ENCODE measurements around the gene OSGEP.

Gene OSGEP

GRCh38 chr14:20454516-20455354 lies at the start of gene OSGEP, which contains the start of gene APEX1:
Gene OSGEP (minus strand): TSS chr14:20454812. CDS start chr14:20454683, 129 bp downstream.
Gene APEX1 (plus strand): TSS chr14:20455226. CDS start chr14:20455646, 420 bp downstream.
- peak within 1 kb of the TSS; percentile 84 for H3K4me3 ChIP-seq (ENCODE audit: low read depth, low read length)
- no peaks in the 10 kb centered on the region for H3K9me3 ChIP-seq (ENCODE audit: control insufficient read depth, insufficient read depth, low read length)
- H3K4me1 ChIP-seq (ENCODE audit: control insufficient read depth, insufficient read depth, low read length): no peaks in the 10 kb centered on the region
- H3K9ac ChIP-seq (ENCODE audit: low read depth, low read length): peak within 1 kb of the TSS; percentile 92
- peaks cover 31% of the 10 kb centered on the region for H3K36me3 ChIP-seq (ENCODE audit: control insufficient read depth, insufficient read depth, low read length)
- no peaks in the 10 kb centered on the region for H3K27me3 ChIP-seq (ENCODE audit: control insufficient read depth, insufficient read depth, low read length)

DNA sequence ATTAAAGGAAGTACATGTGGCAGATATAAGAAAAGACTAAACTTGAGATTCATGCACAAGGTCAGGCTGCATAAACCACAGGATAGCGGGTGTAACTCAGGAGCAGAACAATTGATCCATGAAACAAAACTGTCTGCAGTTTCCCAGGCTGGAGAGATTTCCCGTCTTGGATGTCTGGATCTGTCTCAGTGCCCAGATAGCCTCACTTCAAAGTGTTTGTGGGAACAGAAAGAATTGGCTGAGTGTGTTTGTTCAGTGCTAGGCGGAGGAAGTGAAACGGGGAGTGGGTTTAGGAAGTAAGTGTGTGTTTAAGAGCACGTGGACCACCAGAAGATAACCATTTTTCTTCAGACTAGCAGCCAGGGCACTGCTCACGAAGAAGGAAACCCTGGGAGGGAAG lies 49.3 kb upstream of the OSGEP start:
- H3K36me3 ChIP-seq (ENCODE audit: control insufficient read depth, insufficient read depth, low read length): no peaks in the 10 kb centered on the region
- no peak overlapping the region for H3K9ac ChIP-seq (ENCODE audit: low read depth, low read length)
- H3K9me3 ChIP-seq (ENCODE audit: control insufficient read depth, insufficient read depth, low read length): no peaks in the 10 kb centered on the region
- no peak overlapping the region for H3K4me3 ChIP-seq (ENCODE audit: low read depth, low read length)
- peaks cover 1% of the 10 kb centered on the region for H3K4me1 ChIP-seq (ENCODE audit: control insufficient read depth, insufficient read depth, low read length)
- H3K27me3 ChIP-seq (ENCODE audit: control insufficient read depth, insufficient read depth, low read length): no peaks in the 10 kb centered on the region

- no peak overlapping the region for H3K9ac ChIP-seq (ENCODE audit: low read depth, low read length)
- no peaks in the 10 kb centered on the region for H3K27me3 ChIP-seq (ENCODE audit: control insufficient read depth, insufficient read depth, low read length)
- H3K9me3 ChIP-seq (ENCODE audit: control insufficient read depth, insufficient read depth, low read length): no peaks in the 10 kb centered on the region
- peaks cover 5% of the 10 kb centered on the region for H3K4me1 ChIP-seq (ENCODE audit: control insufficient read depth, insufficient read depth, low read length)
- H3K4me3 ChIP-seq (ENCODE audit: low read depth, low read length): no peak overlapping the region
- no peaks in the 10 kb centered on the region for H3K36me3 ChIP-seq (ENCODE audit: control insufficient read depth, insufficient read depth, low read length)
Observed at GRCh38 chr14:20501346-20501745, 46.7 kb upstream of the OSGEP start.

DNA sequence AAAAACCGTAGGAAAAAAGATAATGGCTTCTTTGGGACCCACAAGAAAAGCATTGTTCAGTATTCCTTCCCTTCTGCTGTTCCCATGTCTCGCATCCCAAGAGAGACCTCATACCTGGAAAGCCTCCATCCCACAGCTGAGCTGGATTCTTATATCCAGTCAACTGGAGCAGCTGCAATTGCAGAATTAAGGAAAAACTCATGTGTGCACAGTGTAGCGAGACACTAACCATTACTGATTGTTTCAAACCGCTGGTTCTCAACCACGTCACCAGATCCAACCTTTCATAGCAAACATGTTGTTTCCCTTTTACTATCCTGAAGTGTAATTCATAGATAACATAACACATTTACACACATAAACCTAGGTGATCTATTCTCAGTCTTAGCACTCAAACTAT lies 45.3 kb upstream of the OSGEP start:
- Histone ChIP-seq H3K27me3 (ENCODE audit: control insufficient read depth, insufficient read depth, low read length) (no peaks in the 10 kb centered on the region), H3K36me3 (ENCODE audit: control insufficient read depth, insufficient read depth, low read length) (no peaks in the 10 kb centered on the region), H3K9me3 (ENCODE audit: control insufficient read depth, insufficient read depth, low read length) (no peaks in the 10 kb centered on the region), H3K4me1 (ENCODE audit: control insufficient read depth, insufficient read depth, low read length) (peaks cover 5% of the 10 kb centered on the region), H3K4me3 (ENCODE audit: low read depth, low read length) (no peak overlapping the region), H3K9ac (ENCODE audit: low read depth, low read length) (no peak overlapping the region)

DNA sequence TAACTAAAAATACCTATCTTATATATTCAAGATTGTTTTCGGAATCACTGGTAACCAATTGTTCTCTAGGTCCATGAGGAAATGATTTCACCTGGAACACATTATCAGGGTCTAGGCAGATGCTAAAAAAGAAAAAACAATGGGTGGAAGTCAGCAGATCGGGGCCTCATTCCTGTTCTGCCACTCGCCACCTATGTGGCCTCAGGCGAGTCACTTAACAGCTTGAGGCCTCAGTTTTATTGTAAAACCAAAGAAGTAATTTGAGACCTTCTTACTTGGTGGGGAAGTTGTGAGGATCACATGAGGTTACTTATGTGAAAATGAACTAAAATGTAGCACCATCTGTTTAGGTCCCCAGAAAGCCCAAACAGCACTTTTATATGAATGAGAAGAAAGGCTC lies 44.5 kb upstream of the OSGEP start:
- Histone ChIP-seq H3K9ac (ENCODE audit: low read depth, low read length) (no peak overlapping the region), H3K4me1 (ENCODE audit: control insufficient read depth, insufficient read depth, low read length) (peaks cover 5% of the 10 kb centered on the region), H3K9me3 (ENCODE audit: control insufficient read depth, insufficient read depth, low read length) (no peaks in the 10 kb centered on the region), H3K27me3 (ENCODE audit: control insufficient read depth, insufficient read depth, low read length) (no peaks in the 10 kb centered on the region), H3K36me3 (ENCODE audit: control insufficient read depth, insufficient read depth, low read length) (no peaks in the 10 kb centered on the region), H3K4me3 (ENCODE audit: low read depth, low read length) (no peak overlapping the region)

DNA sequence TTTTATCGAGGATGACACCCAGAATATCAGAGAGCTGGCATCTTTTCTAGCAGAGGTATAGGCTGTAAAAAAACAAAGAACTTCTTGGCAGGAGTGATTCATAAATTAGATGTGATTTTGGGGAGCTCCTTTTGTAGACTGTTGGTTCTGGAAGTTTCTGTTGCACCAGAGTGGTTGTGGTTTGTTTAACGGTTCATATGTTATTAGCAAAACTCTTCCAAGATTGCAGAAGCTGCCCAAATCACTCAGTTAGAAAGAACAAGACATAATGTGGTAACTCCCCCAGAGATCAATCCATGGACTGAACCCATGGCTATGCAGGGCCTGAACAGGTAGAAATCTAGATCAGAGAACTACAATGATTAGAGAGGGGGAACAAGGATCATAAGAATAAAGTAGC lies 44.0 kb upstream of the OSGEP start:
- Histone ChIP-seq H3K9me3 (ENCODE audit: control insufficient read depth, insufficient read depth, low read length) (no peaks in the 10 kb centered on the region), H3K36me3 (ENCODE audit: control insufficient read depth, insufficient read depth, low read length) (no peaks in the 10 kb centered on the region), H3K4me3 (ENCODE audit: low read depth, low read length) (no peak overlapping the region), H3K4me1 (ENCODE audit: control insufficient read depth, insufficient read depth, low read length) (peaks cover 8% of the 10 kb centered on the region), H3K27me3 (ENCODE audit: control insufficient read depth, insufficient read depth, low read length) (no peaks in the 10 kb centered on the region), H3K9ac (ENCODE audit: low read depth, low read length) (no peak overlapping the region)

GRCh38 chr14:20494935-20495766 lies 40.5 kb upstream of the OSGEP start:
- Histone ChIP-seq H3K4me1 (ENCODE audit: control insufficient read depth, insufficient read depth, low read length) (peaks cover 8% of the 10 kb centered on the region), H3K4me3 (ENCODE audit: low read depth, low read length) (no peak overlapping the region), H3K36me3 (ENCODE audit: control insufficient read depth, insufficient read depth, low read length) (no peaks in the 10 kb centered on the region), H3K9me3 (ENCODE audit: control insufficient read depth, insufficient read depth, low read length) (no peaks in the 10 kb centered on the region), H3K27me3 (ENCODE audit: control insufficient read depth, insufficient read depth, low read length) (no peaks in the 10 kb centered on the region), H3K9ac (ENCODE audit: low read depth, low read length) (no peak overlapping the region)

DNA sequence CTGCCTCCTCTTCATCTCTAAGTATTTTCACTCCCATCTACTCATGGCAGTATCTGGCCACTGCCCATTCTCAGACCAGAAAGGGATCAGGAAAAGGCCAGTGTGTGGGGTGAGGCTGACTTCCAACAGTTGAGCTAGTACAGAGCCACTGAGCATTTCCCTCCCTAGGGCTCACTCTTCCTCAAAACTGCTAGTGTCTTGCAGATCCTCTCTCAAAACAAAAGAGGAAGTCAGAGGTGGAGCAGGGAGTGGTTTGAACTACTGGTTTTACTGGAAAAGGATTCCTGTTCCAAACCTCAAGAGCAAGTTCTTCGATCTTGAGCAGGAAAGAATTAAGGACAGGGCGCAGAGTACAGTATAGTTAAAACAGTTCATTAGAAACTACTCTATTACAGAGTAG lies 39.0 kb upstream of the OSGEP start:
- H3K9ac ChIP-seq (ENCODE audit: low read depth, low read length): no peak overlapping the region

DNA sequence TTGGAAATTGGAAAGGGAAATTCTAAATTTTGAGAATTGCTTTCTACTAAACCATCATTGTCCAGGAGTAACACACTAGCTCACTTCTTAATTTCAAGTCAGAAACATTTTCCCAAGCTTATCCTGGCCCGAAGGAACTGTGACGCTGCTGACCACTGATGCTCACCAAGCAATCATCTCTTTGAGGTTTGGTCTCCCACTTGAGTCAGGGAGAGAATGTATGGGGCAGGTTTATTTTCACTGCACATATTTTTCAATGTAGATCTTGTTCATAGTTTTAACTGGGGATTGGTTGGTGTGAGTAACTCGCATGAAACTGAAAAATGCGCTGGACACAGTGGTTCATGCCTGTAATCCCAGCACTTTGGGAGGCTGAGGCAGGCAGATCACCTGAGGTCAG lies 37.9 kb upstream of the OSGEP start:
- no peaks in the 10 kb centered on the region for H3K27me3 ChIP-seq (ENCODE audit: control insufficient read depth, insufficient read depth, low read length)
- H3K9ac ChIP-seq (ENCODE audit: low read depth, low read length): no peak overlapping the region
- no peaks in the 10 kb centered on the region for H3K36me3 ChIP-seq (ENCODE audit: control insufficient read depth, insufficient read depth, low read length)

More for the DNA sequence above, 39.0 kb upstream of the OSGEP start:
- Histone ChIP-seq H3K4me3 (ENCODE audit: low read depth, low read length) (no peak overlapping the region), H3K9me3 (ENCODE audit: control insufficient read depth, insufficient read depth, low read length) (no peaks in the 10 kb centered on the region), H3K36me3 (ENCODE audit: control insufficient read depth, insufficient read depth, low read length) (no peaks in the 10 kb centered on the region), H3K27me3 (ENCODE audit: control insufficient read depth, insufficient read depth, low read length) (no peaks in the 10 kb centered on the region), H3K4me1 (ENCODE audit: control insufficient read depth, insufficient read depth, low read length) (peaks cover 9% of the 10 kb centered on the region)

DNA sequence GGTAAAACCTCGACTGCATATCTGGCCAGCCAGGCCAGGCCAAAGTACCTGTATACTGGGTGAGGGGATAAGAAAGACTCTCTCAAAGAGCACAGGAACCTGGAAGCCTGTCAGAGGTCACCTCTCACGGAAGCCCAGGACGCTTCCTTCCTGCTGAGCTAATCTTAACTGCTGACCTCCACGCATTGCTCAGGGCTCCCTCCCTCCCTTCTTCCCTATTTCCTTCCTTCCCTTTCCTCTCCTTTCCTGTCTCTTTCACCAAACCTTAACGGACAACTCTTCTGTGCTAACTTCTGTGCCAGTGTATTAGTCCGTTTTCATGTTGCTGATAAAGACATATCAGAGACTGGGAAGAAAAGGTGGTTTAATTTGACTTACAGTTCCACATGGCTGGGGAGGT lies 36.0 kb upstream of the OSGEP start:
- H3K4me1 ChIP-seq (ENCODE audit: control insufficient read depth, insufficient read depth, low read length): peaks cover 12% of the 10 kb centered on the region
- no peak overlapping the region for H3K4me3 ChIP-seq (ENCODE audit: low read depth, low read length)
- no peaks in the 10 kb centered on the region for H3K36me3 ChIP-seq (ENCODE audit: control insufficient read depth, insufficient read depth, low read length)
- H3K27me3 ChIP-seq (ENCODE audit: control insufficient read depth, insufficient read depth, low read length): no peaks in the 10 kb centered on the region
- no peaks in the 10 kb centered on the region for H3K9me3 ChIP-seq (ENCODE audit: control insufficient read depth, insufficient read depth, low read length)
- no peak overlapping the region for H3K9ac ChIP-seq (ENCODE audit: low read depth, low read length)

More for the DNA sequence above, 37.9 kb upstream of the OSGEP start:
- no peaks in the 10 kb centered on the region for H3K9me3 ChIP-seq (ENCODE audit: control insufficient read depth, insufficient read depth, low read length)
- no peak overlapping the region for H3K4me3 ChIP-seq (ENCODE audit: low read depth, low read length)
- peaks cover 7% of the 10 kb centered on the region for H3K4me1 ChIP-seq (ENCODE audit: control insufficient read depth, insufficient read depth, low read length)

- H3K27me3 ChIP-seq (ENCODE audit: control insufficient read depth, insufficient read depth, low read length): no peaks in the 10 kb centered on the region
- H3K9ac ChIP-seq (ENCODE audit: low read depth, low read length): no peak overlapping the region
- no peaks in the 10 kb centered on the region for H3K9me3 ChIP-seq (ENCODE audit: control insufficient read depth, insufficient read depth, low read length)
- H3K4me3 ChIP-seq (ENCODE audit: low read depth, low read length): no peak overlapping the region
- H3K4me1 ChIP-seq (ENCODE audit: control insufficient read depth, insufficient read depth, low read length): peaks cover 14% of the 10 kb centered on the region
- H3K36me3 ChIP-seq (ENCODE audit: control insufficient read depth, insufficient read depth, low read length): no peaks in the 10 kb centered on the region
Observed at GRCh38 chr14:20489093-20489994, 34.7 kb upstream of the OSGEP start.

Data from iPS-15b (cell line).